Measurements from ENCODE around the gene ZNF385C. TPM values are rescaled to one million over a fixed set of nuclear protein-coding genes. Genes with fewer than 3 reads are reported as not detected.

The ZNF385C gene
- total and polyA plus RNA-seq, 2 donors (not counting 1 experiment from before 2014, with no cell fraction given): 0.33 to 1.1 TPM

- intact Hi-C loops (cut with micrococcal nuclease): loop anchor here (1.0 to 10.0 kb wide), 5 partner anchors 43 to 273 kb away; partner anchors contain the start of genes KCNH4, ODAD4 and STAT3
- TF ChIP-seq CTCF (IDR thresholded peaks at IDR 0.05): no peak
- TF ChIP-seq EZH2 (IDR thresholded peaks at IDR 0.05; ENCODE audit: borderline replicate concordance, insufficient read depth, low read depth, low read length, poor library complexity, severe bottlenecking): no peak
- Histone ChIP-seq H4K20me1 (ENCODE audit: control insufficient read depth, insufficient read depth, low read length, poor library complexity, severe bottlenecking) (no peaks in the 10 kb centered on the region), H3K27ac (ENCODE audit: low read length in 2 of 2) (peak overlapping the region; percentile 85 to 88), H3K9ac (ENCODE audit: low read length) (peak overlapping the region; percentile 81), H2AFZ (ENCODE audit: insufficient read depth, low read depth, low read length, poor library complexity, severe bottlenecking) (peak overlapping the region; percentile 73), H3K36me3 (replicated peaks in 1 of 2; ENCODE audit: control extremely low read depth in 1 of 2, control insufficient read depth in 1 of 2, extremely low read depth in 1 of 2, insufficient read depth in 2 of 2, low read length in 1 of 2) (peaks cover 0 to 28% of the 10 kb centered on the region in 2 experiments), H3K79me2 (ENCODE audit: control insufficient read depth, insufficient read depth, low read length) (peaks cover 14% of the 10 kb centered on the region), H3K4me3 (ENCODE audit: control extremely low read depth in 1 of 5, extremely low read depth in 1 of 5, insufficient read depth in 1 of 5, low read depth in 2 of 5, low read length in 4 of 5) (peak overlapping the region; percentile 26 to 77 (median 53)), H3K27me3 (replicated peaks in 1 of 4; ENCODE audit: control extremely low read depth in 1 of 4, control insufficient read depth in 3 of 4, insufficient read depth in 4 of 4, low read length in 3 of 4) (no peaks in the 10 kb centered on the region), H3K4me2 (replicated peaks; ENCODE audit: low read depth, low read length, poor library complexity, severe bottlenecking) (peak overlapping the region; percentile 92), H3K9me3 (ENCODE audit: control extremely low read depth in 1 of 3, control insufficient read depth in 2 of 3, insufficient read depth in 1 of 3, low read length in 2 of 3) (peaks cover 0 to 4% (median 0%) of the 10 kb centered on the region in 3 donors), H3K4me1 (ENCODE audit: control insufficient read depth in 2 of 2, insufficient read depth in 2 of 2, low read length in 2 of 2) (peaks cover 43 to 60% of the 10 kb centered on the region in 2 donors)
- Mint-ChIP-seq H3K27me3 (no peaks in the 10 kb centered on the region), H3K4me1 (peaks cover 61% of the 10 kb centered on the region), H3K9me3 (ENCODE audit: insufficient read depth) (no peaks in the 10 kb centered on the region), H3K27ac (peak overlapping the region; percentile 84), H3K4me3 (peak overlapping the region; percentile 88)
- DNase-seq (no peak), ATAC-seq (ENCODE audit: low read depth) (no peak)
- ChIA-PET POLR2A (interaction anchor here (0.6 to 1.9 kb wide), 8 partner anchors 9 to 252 kb away, joined by 3 to 25 read pairs (median 5); partner anchors contain the start of genes CNP, DNAJC7 and KAT2A), CTCF (interaction anchor here (0.8 to 6.9 kb wide), 12 partner anchors 11 to 436 kb away, joined by 3 to 115 read pairs (median 4); partner anchors contain the start of genes CNP, KCNH4 and NKIRAS2)
- 19% methylated on average over 11 of the region's 12 CpGs for WGBS (ENCODE audit: insufficient coverage)
Observed at GRCh38 chr17:42111871-42112551, 13.7 kb upstream of the ZNF385C start.

- peak; percentile 18 for DNase-seq
- Histone ChIP-seq H3K36me3 (replicated peaks in 1 of 2; ENCODE audit: control extremely low read depth in 1 of 2, control insufficient read depth in 1 of 2, extremely low read depth in 1 of 2, insufficient read depth in 2 of 2, low read length in 1 of 2) (peaks cover 0 to 25% of the 10 kb centered on the region in 2 experiments), H3K27me3 (replicated peaks in 1 of 4; ENCODE audit: control extremely low read depth in 1 of 4, control insufficient read depth in 3 of 4, insufficient read depth in 4 of 4, low read length in 3 of 4) (no peaks in the 10 kb centered on the region), H2AFZ (ENCODE audit: insufficient read depth, low read depth, low read length, poor library complexity, severe bottlenecking) (no peak overlapping the region), H3K9me3 (ENCODE audit: control extremely low read depth in 1 of 3, control insufficient read depth in 2 of 3, insufficient read depth in 1 of 3, low read length in 2 of 3) (peaks cover 0 to 4% (median 0%) of the 10 kb centered on the region in 3 donors), H3K4me2 (replicated peaks; ENCODE audit: low read depth, low read length, poor library complexity, severe bottlenecking) (peak overlapping the region; percentile 92), H3K4me1 (ENCODE audit: control insufficient read depth in 2 of 2, insufficient read depth in 2 of 2, low read length in 2 of 2) (peaks cover 40 to 55% of the 10 kb centered on the region in 2 donors), H3K27ac (ENCODE audit: low read length in 2 of 2) (peak overlapping the region in 1 of 2 donors; percentile 6), H3K9ac (ENCODE audit: low read length) (no peak overlapping the region), H3K4me3 (ENCODE audit: control extremely low read depth in 1 of 5, extremely low read depth in 1 of 5, insufficient read depth in 1 of 5, low read depth in 2 of 5, low read length in 4 of 5) (no peak overlapping the region), H4K20me1 (ENCODE audit: control insufficient read depth, insufficient read depth, low read length, poor library complexity, severe bottlenecking) (no peaks in the 10 kb centered on the region), H3K79me2 (ENCODE audit: control insufficient read depth, insufficient read depth, low read length) (peaks cover 14% of the 10 kb centered on the region)
- CTCF ChIA-PET: interaction anchor here (1.1 to 6.9 kb wide), 4 partner anchors 44 to 148 kb away, joined by 3 to 115 read pairs (median 18); partner anchors contain the start of genes CNP, KCNH4 and NKIRAS2
- TF ChIP-seq CTCF (IDR thresholded peaks at IDR 0.05): no peak
- no peak for TF ChIP-seq EZH2 (IDR thresholded peaks at IDR 0.05; ENCODE audit: borderline replicate concordance, insufficient read depth, low read depth, low read length, poor library complexity, severe bottlenecking)
- Mint-ChIP-seq H3K9me3 (ENCODE audit: insufficient read depth) (no peaks in the 10 kb centered on the region), H3K27me3 (no peaks in the 10 kb centered on the region), H3K27ac (peak overlapping the region; percentile 70), H3K4me3 (peak overlapping the region; percentile 88), H3K4me1 (peaks cover 57% of the 10 kb centered on the region)
- WGBS (ENCODE audit: insufficient coverage): 96% methylated on average over 11 of the region's 11 CpGs
- POLR2A ChIA-PET: no interaction called here
- no peak for ATAC-seq (ENCODE audit: low read depth)
- intact Hi-C loops (cut with micrococcal nuclease): loop anchor here (10.0 kb wide), 1 partner anchor 274 kb away; the partner anchor contains the start of gene STAT3
Observed at GRCh38 chr17:42111265-42111636, 13.0 kb upstream of the ZNF385C start.

All from B cell (primary cell).